GM21367 (cell line): ENCODE results near the gene ADGRG6.

ENCODE experiments used
- ATAC-seq: cut with Tn5 transposase; IDR thresholded peaks from one replicate; pipeline ENCODE4 v1.9.1; 2021; ENCODE audit not compliant: unreplicated experiment

ADGRG6 gene

GRCh38 chr6:142290851-142291250, 11.0 kb upstream of the ADGRG6 start:
- ATAC-seq = no peak

GRCh38 chr6:142291512-142291911, 10.3 kb upstream of the ADGRG6 start:
- ATAC-seq = no peak

GRCh38 chr6:142292166-142292924, 9.5 kb upstream of the ADGRG6 start:
- no peak for ATAC-seq

GRCh38 chr6:142293121-142293520, 8.7 kb upstream of the ADGRG6 start:
- no peak for ATAC-seq

GRCh38 chr6:142294679-142295078, 7.1 kb upstream of the ADGRG6 start:
- ATAC-seq = no peak

GRCh38 chr6:142296975-142297604, 4.7 kb upstream of the ADGRG6 start:
- no peak for ATAC-seq

- no peak for ATAC-seq
These were observed 4.2 kb upstream of the ADGRG6 start for GRCh38 chr6:142297605-142297995.

- no peak for ATAC-seq
These were observed 3.6 kb upstream of the ADGRG6 start for GRCh38 chr6:142297996-142298753.

- no peak for ATAC-seq
These were observed 1.5 kb upstream of the ADGRG6 start for GRCh38 chr6:142300302-142300701.

- no peak for ATAC-seq
These were observed 803 bp upstream of the ADGRG6 start for GRCh38 chr6:142300758-142301650.

GRCh38 chr6:142302421-142303175, 791 bp downstream of the ADGRG6 start:
- ATAC-seq = no peak

GRCh38 chr6:142303176-142303533, 1.3 kb downstream of the ADGRG6 start:
- no peak for ATAC-seq

GRCh38 chr6:142304241-142304640, 2.4 kb downstream of the ADGRG6 start:
- ATAC-seq = no peak

GRCh38 chr6:142306736-142307135, 4.9 kb downstream of the ADGRG6 start:
- ATAC-seq = no peak

GRCh38 chr6:142307963-142308748, 6.3 kb downstream of the ADGRG6 start:
- ATAC-seq = no peak

GRCh38 chr6:142309426-142309825, 7.6 kb downstream of the ADGRG6 start:
- no peak for ATAC-seq

- ATAC-seq = no peak
These were observed 11.5 kb downstream of the ADGRG6 start for GRCh38 chr6:142313284-142313683.

GRCh38 chr6:142316791-142317368, 15.1 kb downstream of the ADGRG6 start:
- ATAC-seq = no peak

GRCh38 chr6:142318714-142319113, 16.9 kb downstream of the ADGRG6 start:
- no peak for ATAC-seq
